BLaER1 treated with 17β-estradiol and CSF1 and Interleukin-3, amounts not matched to agents 10 nM and 100 nM (cell line): ENCODE measurements around the gene PIGH.
"Not testable (repeated sequence)": the region's sequence is repeated elsewhere in the genome, so short reads cannot be mapped to it uniquely, and the experiment has no call there.

Experiments used
- H3K27ac ChIP-seq, 11 experiments: shearing (Covaris generic); formaldehyde crosslinking; 2 replicates each; pipeline ENCODE4 v1.8.1; 2022
- H3K27me3 ChIP-seq, 11 experiments: shearing (Covaris generic); formaldehyde crosslinking; 2 replicates each; pipeline ENCODE4 v1.8.1; 2022
- H3K36me3 ChIP-seq, 11 experiments: shearing (Covaris generic); formaldehyde crosslinking; 2 replicates each; pipeline ENCODE4 v1.8.1; 2022
- H3K4me1 ChIP-seq, 10 experiments: shearing (Covaris generic); formaldehyde crosslinking; 2 replicates each; pipeline ENCODE4 v1.8.1; 2022
- H3K4me2 ChIP-seq, 11 experiments: shearing (Covaris generic); formaldehyde crosslinking; 2 replicates each; pipeline ENCODE4 v1.8.1; 2022
- H3K4me3 ChIP-seq, 10 experiments: shearing (Covaris generic); formaldehyde crosslinking; 2 replicates each; pipeline ENCODE4 v1.8.1; 2022
- H3K9ac ChIP-seq, 11 experiments: shearing (Covaris generic); formaldehyde crosslinking; 2 replicates each; pipeline ENCODE4 v1.8.1; 2022
- H3K9me3 ChIP-seq, 11 experiments: shearing (Covaris generic); formaldehyde crosslinking; replicated peaks in 1 of 11; 2 replicates each; pipeline ENCODE4 v1.8.1; 2022
- H4K20me1 ChIP-seq, 11 experiments: shearing (Covaris generic); formaldehyde crosslinking; 2 replicates each; pipeline ENCODE4 v1.8.1; 2022
- Cebpa-rat ChIP-seq, 11 experiments: shearing (Covaris generic); IDR thresholded peaks; 2 replicates each; pipeline ENCODE4 v1.8.1; 2022

Gene PIGH

DNA sequence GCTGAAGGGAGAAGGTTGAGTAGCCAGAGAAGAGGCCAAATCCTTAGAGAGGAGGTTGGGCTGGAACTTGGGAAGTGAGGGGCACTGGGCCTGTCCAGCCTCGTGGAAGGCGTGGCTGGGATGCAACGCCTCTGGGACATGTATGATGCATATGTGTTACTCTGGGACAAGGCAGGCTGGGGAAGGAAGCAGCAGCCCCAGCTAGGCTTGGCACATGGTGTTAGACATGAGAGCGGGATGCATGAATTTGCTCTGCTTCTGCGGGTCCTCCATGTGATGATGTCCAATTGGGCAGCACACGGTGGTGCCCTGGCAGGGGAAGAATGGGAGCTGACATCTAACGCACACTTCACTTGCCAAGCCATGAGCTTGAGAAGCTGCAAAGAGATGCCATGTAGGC is 45.7 kb downstream of the PIGH start:
- TF ChIP-seq Cebpa-rat (IDR thresholded peaks at IDR 0.05), result no peak

DNA sequence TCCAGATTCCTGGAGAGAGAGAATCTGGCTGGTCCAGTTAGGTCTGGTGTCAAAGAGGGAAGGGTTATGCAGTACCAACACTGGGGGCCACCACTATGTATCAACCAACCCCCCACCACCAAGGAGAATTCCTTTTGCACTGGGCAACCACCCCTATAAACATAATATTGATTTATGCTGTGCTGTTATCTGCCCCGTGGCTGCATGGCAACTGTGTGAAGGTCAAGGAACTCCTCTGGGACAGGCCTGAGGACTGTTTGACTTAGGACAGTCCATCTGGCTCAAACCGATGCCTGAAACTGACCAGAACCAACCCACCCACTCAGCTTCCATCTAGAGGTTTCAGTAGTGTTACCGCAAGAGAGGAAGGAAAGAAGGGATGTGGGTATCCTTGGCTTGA is 46.5 kb downstream of the PIGH start:
- Histone ChIP-seq H3K4me3 (no peak overlapping the region), H3K4me2 (peak overlapping the region in 5 of 11 experiments; percentile 8 to 50 (median 20); a peak in 7 of 22 replicates), H3K9me3 (no peaks in the 10 kb centered on the region), H3K9ac (no peak overlapping the region), H3K27ac (no peak overlapping the region), H3K27me3 (no peaks in the 10 kb centered on the region), H4K20me1 (no peaks in the 10 kb centered on the region), H3K4me1 (peaks cover 0 to 10% (median 0%) of the 10 kb centered on the region in 10 experiments; a peak in 8 of 20 replicates), H3K36me3 (no peaks in the 10 kb centered on the region)
- TF ChIP-seq Cebpa-rat (IDR thresholded peaks at IDR 0.05), result no peak

More for the DNA sequence above, 45.7 kb downstream of the PIGH start:
- H3K36me3 ChIP-seq, result no peaks in the 10 kb centered on the region
- no peak overlapping the region for H3K27ac ChIP-seq
- H3K9ac ChIP-seq, result no peak overlapping the region
- peaks cover 0 to 10% (median 0%) of the 10 kb centered on the region in 10 experiments; a peak in 8 of 20 replicates for H3K4me1 ChIP-seq
- no peaks in the 10 kb centered on the region for H3K27me3 ChIP-seq
- no peaks in the 10 kb centered on the region for H4K20me1 ChIP-seq
- H3K9me3 ChIP-seq, result no peaks in the 10 kb centered on the region
- peak overlapping the region in 1 of 11 experiments; percentile 45; a peak in 1 of 22 replicates for H3K4me2 ChIP-seq
- H3K4me3 ChIP-seq, result no peak overlapping the region

DNA sequence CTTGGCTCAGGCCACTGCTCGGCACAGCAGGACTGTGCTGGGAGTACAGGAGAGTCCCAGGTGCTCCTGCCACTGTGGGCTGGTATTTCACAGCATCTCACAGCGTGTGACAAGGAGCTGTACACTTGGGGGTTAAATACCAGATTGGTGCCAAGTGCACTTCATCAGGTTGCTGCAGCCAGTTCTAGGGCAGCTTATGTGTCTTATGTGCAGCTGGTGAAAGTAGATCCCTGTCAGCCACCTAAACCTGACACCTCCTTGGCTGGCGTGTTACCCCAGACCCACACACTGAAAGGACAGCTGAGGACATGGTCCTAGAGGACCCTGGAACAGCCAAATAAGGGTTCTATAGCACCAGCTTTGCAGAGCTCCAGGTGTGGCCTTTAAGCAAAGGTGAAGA is 48.1 kb downstream of the PIGH start:
- H3K36me3 ChIP-seq, result no peaks in the 10 kb centered on the region

DNA sequence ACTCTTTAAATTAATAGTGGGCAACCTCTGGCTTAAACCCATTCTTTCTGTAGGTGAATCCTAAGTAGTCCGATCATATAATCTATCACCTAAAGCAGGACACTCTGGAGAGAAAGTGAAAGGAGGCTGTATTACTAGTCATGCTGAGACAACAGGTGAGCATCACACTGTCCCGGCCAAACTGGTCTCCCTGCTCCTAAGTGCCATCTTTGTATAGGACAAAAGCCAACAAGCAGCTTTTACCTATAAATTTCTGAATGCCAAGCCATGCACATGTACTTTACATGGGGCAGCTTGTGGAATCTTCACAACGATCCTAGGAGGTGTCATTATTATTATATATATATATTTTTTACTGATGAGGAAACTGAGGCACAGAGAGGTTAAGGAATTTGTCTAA is 48.9 kb downstream of the PIGH start:
- TF ChIP-seq Cebpa-rat (IDR thresholded peaks at IDR 0.05), result no peak

More for the DNA sequence above, 48.1 kb downstream of the PIGH start:
- H3K4me2 ChIP-seq, result no peak overlapping the region
- peaks cover 0 to 10% (median 0%) of the 10 kb centered on the region in 10 experiments; a peak in 8 of 20 replicates for H3K4me1 ChIP-seq
- H3K27me3 ChIP-seq, result no peaks in the 10 kb centered on the region
- H3K27ac ChIP-seq, result no peak overlapping the region
- H3K4me3 ChIP-seq, result no peak overlapping the region
- H3K9ac ChIP-seq, result no peak overlapping the region
- no peak for TF ChIP-seq Cebpa-rat (IDR thresholded peaks at IDR 0.05)
- H3K9me3 ChIP-seq, result no peaks in the 10 kb centered on the region
- H4K20me1 ChIP-seq, result no peaks in the 10 kb centered on the region

DNA sequence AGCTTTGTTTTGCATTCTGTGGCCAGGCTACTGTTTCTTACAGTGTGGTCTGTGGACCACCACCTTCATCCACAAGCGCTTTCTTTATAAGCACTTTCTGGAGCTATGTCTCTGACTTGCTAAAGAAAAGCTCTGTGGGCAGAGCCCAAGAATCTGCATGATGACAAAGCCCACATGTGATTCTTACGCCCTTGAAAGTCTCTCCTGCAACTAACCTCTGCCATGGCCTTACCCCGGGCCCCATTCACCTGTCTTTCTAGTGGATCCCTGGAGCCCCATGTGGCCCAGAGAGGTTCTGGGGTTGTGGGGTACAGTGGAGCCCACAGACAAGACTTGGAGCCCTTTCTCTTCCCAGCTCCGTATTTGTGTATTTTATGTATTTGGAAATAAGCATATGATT is 50.3 kb downstream of the PIGH start:
- TF ChIP-seq Cebpa-rat (IDR thresholded peaks at IDR 0.05), result no peak
- Histone ChIP-seq H3K4me2 (no peak overlapping the region), H3K27me3 (no peaks in the 10 kb centered on the region), H3K4me1 (peaks cover 0 to 10% (median 0%) of the 10 kb centered on the region in 10 experiments; a peak in 8 of 20 replicates), H3K9me3 (peaks cover 0 to 8% (median 3%) of the 10 kb centered on the region in 11 experiments; a peak in 5 of 22 replicates), H3K9ac (no peak overlapping the region), H4K20me1 (no peaks in the 10 kb centered on the region), H3K36me3 (no peaks in the 10 kb centered on the region), H3K27ac (no peak overlapping the region), H3K4me3 (no peak overlapping the region)

More for the DNA sequence above, 48.9 kb downstream of the PIGH start:
- Histone ChIP-seq H3K4me3 (no peak overlapping the region), H3K27me3 (no peaks in the 10 kb centered on the region), H3K9me3 (no peaks in the 10 kb centered on the region), H3K4me1 (peaks cover 0 to 10% (median 0%) of the 10 kb centered on the region in 10 experiments; a peak in 8 of 20 replicates), H4K20me1 (no peaks in the 10 kb centered on the region), H3K9ac (no peak overlapping the region), H3K36me3 (no peaks in the 10 kb centered on the region), H3K27ac (no peak overlapping the region), H3K4me2 (no peak overlapping the region)

DNA sequence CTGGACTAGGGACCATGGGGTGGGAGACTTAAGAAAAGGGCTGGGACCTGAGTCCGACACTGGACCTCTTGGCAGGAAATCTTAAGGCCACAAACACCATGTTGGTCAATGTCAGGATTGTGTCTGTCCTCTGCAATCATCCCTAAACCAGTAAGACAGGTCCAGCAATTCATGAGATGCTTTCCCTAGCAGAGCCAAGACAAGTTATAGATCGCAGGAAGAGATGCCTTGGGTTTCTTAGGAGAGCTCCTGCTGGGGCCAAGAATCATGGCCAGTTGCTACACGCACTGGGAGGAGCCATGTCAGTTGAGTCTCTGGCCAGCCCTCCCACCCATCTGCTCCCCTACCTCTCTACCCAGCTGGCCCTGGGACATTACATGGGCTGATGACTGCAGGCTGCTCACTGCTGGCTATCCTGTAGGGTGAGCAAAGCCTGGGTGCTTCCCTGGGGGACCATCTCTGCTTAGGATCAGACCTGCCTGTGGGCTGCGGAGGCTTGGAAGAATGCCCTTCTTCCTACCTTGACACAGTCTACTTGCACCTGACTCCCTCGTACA is 52.8 kb downstream of the PIGH start:
- no peaks in the 10 kb centered on the region for H4K20me1 ChIP-seq
- H3K27ac ChIP-seq, result no peak overlapping the region
- no peak overlapping the region for H3K4me3 ChIP-seq
- no peaks in the 10 kb centered on the region for H3K36me3 ChIP-seq
- H3K4me1 ChIP-seq, result no peaks in the 10 kb centered on the region
- peaks cover 0 to 12% (median 5%) of the 10 kb centered on the region in 11 experiments; a peak in 5 of 22 replicates for H3K9me3 ChIP-seq
- H3K4me2 ChIP-seq, result no peak overlapping the region
- no peak overlapping the region for H3K9ac ChIP-seq
- TF ChIP-seq Cebpa-rat (IDR thresholded peaks at IDR 0.05), result no peak
- H3K27me3 ChIP-seq, result peaks cover 0 to under 1% (median 0%) of the 10 kb centered on the region in 11 experiments; a peak in 2 of 22 replicates

DNA sequence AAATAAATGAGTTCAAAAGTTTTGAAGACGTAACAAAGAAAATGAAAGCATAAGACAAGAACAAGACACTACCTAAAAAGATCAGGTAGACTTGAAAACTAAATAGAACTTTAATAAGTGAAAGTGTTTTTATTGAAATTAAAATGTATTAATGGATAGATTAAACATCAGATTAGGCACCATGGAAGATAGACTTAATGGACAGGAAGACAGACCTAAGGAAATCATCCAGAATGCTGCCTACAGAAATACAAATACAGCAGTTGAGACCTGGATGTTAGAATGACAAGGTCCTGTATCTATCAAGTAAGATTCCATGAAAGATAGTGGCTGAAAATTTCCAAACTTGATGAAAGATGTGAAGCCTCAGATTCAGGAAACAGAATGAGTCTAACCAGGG is 55.5 kb downstream of the PIGH start:
- Histone ChIP-seq H3K27ac (no peak overlapping the region), H4K20me1 (no peaks in the 10 kb centered on the region), H3K9me3 (peaks cover 0 to 12% (median 5%) of the 10 kb centered on the region in 11 experiments; a peak in 5 of 22 replicates), H3K27me3 (peaks cover 0 to 18% (median 13%) of the 10 kb centered on the region in 11 experiments; a peak in 16 of 22 replicates), H3K9ac (no peak overlapping the region), H3K4me2 (no peak overlapping the region), H3K4me1 (no peaks in the 10 kb centered on the region), H3K4me3 (no peak overlapping the region), H3K36me3 (no peaks in the 10 kb centered on the region)
- TF ChIP-seq Cebpa-rat (IDR thresholded peaks at IDR 0.05), result no peak

DNA sequence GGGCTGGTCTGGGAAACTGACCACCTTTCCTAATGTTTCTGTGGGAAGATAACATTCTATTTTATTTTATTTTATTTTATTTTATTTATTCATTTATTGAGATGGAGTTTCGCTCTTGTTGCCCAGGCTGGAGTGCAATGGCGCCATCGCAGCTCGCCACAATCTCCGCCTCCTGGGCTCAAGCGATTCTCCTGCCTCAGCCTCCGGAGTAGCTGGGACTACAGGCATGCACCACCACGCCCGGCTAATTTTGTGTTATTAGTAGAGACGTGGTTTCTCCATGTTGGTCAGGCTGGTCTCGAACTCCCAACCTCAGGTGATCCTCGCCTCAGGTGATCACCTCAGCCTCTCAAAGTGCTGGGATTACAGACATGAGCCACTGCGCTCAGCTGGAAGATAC is 57.4 kb downstream of the PIGH start:
- H4K20me1 ChIP-seq, H3K4me1 ChIP-seq, H3K36me3 ChIP-seq, H3K4me2 ChIP-seq, H3K27ac ChIP-seq, H3K9ac ChIP-seq, H3K4me3 ChIP-seq: not testable (repeated sequence)
- H3K9me3 ChIP-seq, result peaks cover 0 to 12% (median 5%) of the 10 kb centered on the region in 11 experiments; a peak in 5 of 22 replicates
- H3K27me3 ChIP-seq, result peaks cover 0 to 18% (median 13%) of the 10 kb centered on the region in 11 experiments; a peak in 16 of 22 replicates

DNA sequence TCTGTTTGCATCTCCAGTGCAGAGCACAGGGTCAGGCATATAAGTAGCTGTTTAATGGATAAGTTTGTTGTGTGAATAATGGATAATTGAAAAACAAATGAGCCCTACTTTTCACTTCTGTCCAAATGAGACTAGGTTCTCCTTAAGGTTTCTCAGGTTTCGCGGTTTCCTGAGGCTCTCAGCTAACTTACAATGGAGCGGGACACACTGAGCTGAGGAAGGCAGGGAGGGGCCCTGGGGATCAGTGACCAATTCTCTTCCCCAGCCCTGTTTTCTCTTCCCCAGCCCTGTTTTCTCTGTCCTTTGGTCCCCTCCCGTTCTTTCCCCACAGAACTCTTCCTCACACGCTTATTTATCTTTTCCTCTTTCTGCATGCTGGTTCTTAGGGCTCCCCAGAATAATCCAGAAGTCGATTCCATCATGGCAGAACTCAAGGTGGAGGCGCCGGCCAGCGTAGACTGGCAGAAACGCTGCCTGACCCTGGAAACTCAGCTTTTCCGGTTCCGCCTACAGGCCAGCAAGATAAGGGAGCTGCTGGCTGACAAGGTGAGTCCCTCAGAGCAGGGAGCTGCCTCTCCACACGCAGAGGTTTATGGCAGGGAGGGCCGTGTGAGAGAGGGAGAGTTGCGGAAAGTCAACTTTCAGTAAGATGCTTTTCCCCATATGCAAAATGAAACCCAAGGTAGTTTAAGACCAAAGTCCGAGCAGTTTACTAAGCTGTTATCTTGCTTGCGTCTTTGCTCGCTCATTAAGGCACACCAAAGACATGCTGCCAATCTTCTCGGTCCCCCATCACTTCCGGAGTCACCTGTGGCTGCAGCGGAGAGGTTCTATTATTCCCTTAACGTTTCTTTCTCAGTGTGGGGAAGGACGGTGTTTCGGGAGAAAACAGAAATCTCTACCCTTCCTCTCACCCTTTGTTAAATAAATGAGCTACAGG is 58.4 kb downstream of the PIGH start:
- TF ChIP-seq Cebpa-rat (IDR thresholded peaks at IDR 0.05), result no peak

More for the DNA sequence above, 58.4 kb downstream of the PIGH start:
- no peaks in the 10 kb centered on the region for H4K20me1 ChIP-seq
- peaks cover 0 to 18% (median 13%) of the 10 kb centered on the region in 11 experiments; a peak in 16 of 22 replicates for H3K27me3 ChIP-seq
- H3K9me3 ChIP-seq, result peaks cover 0 to 12% (median 5%) of the 10 kb centered on the region in 11 experiments; a peak in 5 of 22 replicates
- no peak overlapping the region for H3K27ac ChIP-seq
- H3K9ac ChIP-seq, result no peak overlapping the region
- no peak overlapping the region for H3K4me2 ChIP-seq
- no peaks in the 10 kb centered on the region for H3K36me3 ChIP-seq
- peaks cover 0 to 10% (median 0%) of the 10 kb centered on the region in 10 experiments; a peak in 2 of 20 replicates for H3K4me1 ChIP-seq
- H3K4me3 ChIP-seq, result no peak overlapping the region
